OCI-LY1 (cell line): ENCODE results near the gene WDR26.

Experiments
- H2AFZ ChIP-seq: fragments of 200-600 bp; sonication (generic), shearing (Covaris generic); 2 replicates; pipeline ENCODE4 v1.6.0; 2014; ENCODE audit warnings: antibody characterized with exemption, mild to moderate bottlenecking, low read length
- H3F3A ChIP-seq: fragments of 200-600 bp; sonication (generic), shearing (Covaris generic); 2 replicates; pipeline ENCODE4 v1.6.0; 2014; ENCODE audit warnings: mild to moderate bottlenecking, antibody characterized with exemption, low read length, moderate library complexity; ENCODE audit not compliant: insufficient read depth
- H3K27ac ChIP-seq: fragments of 200-600 bp; sonication (generic); 2 replicates; pipeline ENCODE4 v1.5.1; 2014; ENCODE audit warnings: low read length, mixed run types, mild to moderate bottlenecking, low read depth; ENCODE audit not compliant: poor library complexity, severe bottlenecking
- H3K27me3 ChIP-seq: fragments of 200-600 bp; sonication (generic); 2 replicates; pipeline ENCODE4 v1.6.0; 2014; ENCODE audit warnings: antibody characterized with exemption, mild to moderate bottlenecking, low read length, moderate library complexity; ENCODE audit not compliant: insufficient read depth
- H3K36me3 ChIP-seq: fragments of 200-600 bp; sonication (generic); 2 replicates; pipeline ENCODE4 v1.6.1; 2014; ENCODE audit warnings: mild to moderate bottlenecking, antibody characterized with exemption, low read length, moderate library complexity, mixed read lengths; ENCODE audit not compliant: insufficient read depth
- H3K4me1 ChIP-seq: fragments of 200-600 bp; sonication (generic); 2 replicates; pipeline ENCODE4 v1.5.1; 2014; ENCODE audit warnings: mild to moderate bottlenecking, low read length, moderate library complexity; ENCODE audit not compliant: insufficient read depth, severe bottlenecking
- H3K4me2 ChIP-seq: fragments of 200-600 bp; sonication (generic), shearing (Covaris generic); 2 replicates; pipeline ENCODE4 v1.6.1; 2014; ENCODE audit warnings: low read length
- H3K4me3 ChIP-seq: fragments of 200-600 bp; sonication (generic); 2 replicates; pipeline ENCODE4 v1.5.1; 2014; ENCODE audit warnings: low read length, low read depth, mild to moderate bottlenecking, mixed read lengths; ENCODE audit not compliant: poor library complexity, severe bottlenecking
- H3K79me2 ChIP-seq: fragments of 200-600 bp; shearing (Covaris generic); 2 replicates; pipeline ENCODE4 v1.6.1; 2016; ENCODE audit warnings: mixed run types, low read length, mixed read lengths; ENCODE audit not compliant: insufficient read depth
- H3K9ac ChIP-seq: fragments of 200-600 bp; sonication (generic), shearing (Covaris generic); 2 replicates; pipeline ENCODE4 v1.6.1; 2014; ENCODE audit warnings: mild to moderate bottlenecking, low read length, mixed read lengths
- H3K9me2 ChIP-seq: fragments of 200-600 bp; sonication (generic), shearing (Covaris generic); 2 replicates; pipeline ENCODE4 v1.6.1; 2014; ENCODE audit warnings: low read depth, mild to moderate bottlenecking, low read length, mixed read lengths
- H3K9me3 ChIP-seq: fragments of 200-600 bp; shearing (Covaris generic); 2 replicates; pipeline ENCODE4 v1.6.1; 2014; ENCODE audit warnings: low read length, mixed read lengths
- H4K20me1 ChIP-seq: fragments of 200-600 bp; sonication (generic), shearing (Covaris generic); 2 replicates; pipeline ENCODE4 v1.6.0; 2016; ENCODE audit warnings: mild to moderate bottlenecking, low read length; ENCODE audit not compliant: insufficient read depth
- CTCF ChIP-seq: fragments of 200-600 bp; sonication (generic), shearing (Covaris generic); IDR thresholded peaks from 2 replicates; pipeline ENCODE4 v1.5.1; 2017; ENCODE audit warnings: mild to moderate bottlenecking, antibody characterized with exemption, low read length, moderate library complexity, mixed read lengths
- EZH2 ChIP-seq: fragments of 200-600 bp; sonication (generic), shearing (Covaris generic); IDR thresholded peaks from 2 replicates; pipeline ENCODE4 v1.8.0; 2017; ENCODE audit warnings: borderline replicate concordance, mixed run types, mild to moderate bottlenecking, antibody characterized with exemption, low read length, moderate library complexity, mixed read lengths

Gene WDR26

GRCh38 chr1:224457782-224458144 is 23.2 kb upstream of the WDR26 start:
- TF ChIP-seq CTCF: no peak
- no peak for TF ChIP-seq EZH2
- H3K9ac ChIP-seq: no peak overlapping the region
- H3K27ac ChIP-seq: no peak overlapping the region
- H4K20me1 ChIP-seq: no peaks in the 10 kb centered on the region
- H3K9me2 ChIP-seq: no peaks in the 10 kb centered on the region
- no peaks in the 10 kb centered on the region for H3K79me2 ChIP-seq
- H3K4me2 ChIP-seq: no peak overlapping the region
- peaks cover 7% of the 10 kb centered on the region for H3K4me1 ChIP-seq
- H3F3A ChIP-seq: no peaks in the 10 kb centered on the region
- no peak overlapping the region for H3K4me3 ChIP-seq
- H3K36me3 ChIP-seq: no peaks in the 10 kb centered on the region
- no peak overlapping the region for H2AFZ ChIP-seq
- no peaks in the 10 kb centered on the region for H3K27me3 ChIP-seq
- no peaks in the 10 kb centered on the region for H3K9me3 ChIP-seq

GRCh38 chr1:224456637-224456953 is 22.0 kb upstream of the WDR26 start:
- H4K20me1 ChIP-seq: no peaks in the 10 kb centered on the region
- H3K79me2 ChIP-seq: no peaks in the 10 kb centered on the region
- no peak overlapping the region for H3K9ac ChIP-seq
- H3K4me2 ChIP-seq: no peak overlapping the region
- H3K9me3 ChIP-seq: no peaks in the 10 kb centered on the region
- TF ChIP-seq EZH2 (no peak), CTCF (no peak)
- H3K27ac ChIP-seq: no peak overlapping the region
- no peaks in the 10 kb centered on the region for H3K27me3 ChIP-seq
- H2AFZ ChIP-seq: no peak overlapping the region
- no peaks in the 10 kb centered on the region for H3F3A ChIP-seq
- no peak overlapping the region for H3K4me3 ChIP-seq
- no peaks in the 10 kb centered on the region for H3K36me3 ChIP-seq
- no peaks in the 10 kb centered on the region for H3K9me2 ChIP-seq
- H3K4me1 ChIP-seq: peaks cover 7% of the 10 kb centered on the region

- H4K20me1 ChIP-seq: no peaks in the 10 kb centered on the region
- H3K27ac ChIP-seq: no peak overlapping the region
- peaks cover 7% of the 10 kb centered on the region for H3K4me1 ChIP-seq
- no peaks in the 10 kb centered on the region for H3K36me3 ChIP-seq
- no peak overlapping the region for H3K4me3 ChIP-seq
- H3K79me2 ChIP-seq: no peaks in the 10 kb centered on the region
- H2AFZ ChIP-seq: no peak overlapping the region
- H3K9ac ChIP-seq: no peak overlapping the region
- H3K9me3 ChIP-seq: no peaks in the 10 kb centered on the region
- no peak for TF ChIP-seq EZH2
- TF ChIP-seq CTCF: no peak
- no peaks in the 10 kb centered on the region for H3F3A ChIP-seq
- no peaks in the 10 kb centered on the region for H3K9me2 ChIP-seq
- H3K27me3 ChIP-seq: no peaks in the 10 kb centered on the region
- no peak overlapping the region for H3K4me2 ChIP-seq
These were observed 19.9 kb upstream of the WDR26 start for GRCh38 chr1:224454402-224455055.
